Gastrocnemius medialis (tissue), 4 donors: ENCODE results near the gene RTTN. TPM values are rescaled to one million over a fixed set of nuclear protein-coding genes. Genes with fewer than 3 reads are reported as not detected.

ENCODE experiments used
- ATAC-seq, 2 donors: fragments of 150-250 bp; one replicate each; pipeline ENCODE4 v1.9.1; 2016
- DNase-seq, 2 donors: peaks; one replicate each; pipeline ENCODE4 v3.0.0-alpha.2; 2019
- H3K27ac ChIP-seq, 4 donors: fragments of 200-600 bp; sonication (generic); 1 replicate in 1 of 4; 2 replicates in 3 of 4; pipeline ENCODE4 v1.5.1; 2016 to 2018; ENCODE audit warnings: mild to moderate bottlenecking in 2 of 4, moderate library complexity in 1 of 4
- H3K27me3 ChIP-seq, 3 donors: fragments of 200-600 bp; sonication (generic) in 2 of 3; 1 replicate in 1 of 3; 2 replicates in 2 of 3; pipeline versions ENCODE4 v1.5.1 to v1.6.0; 2016 to 2019; ENCODE audit warnings: mild to moderate bottlenecking in 1 of 3, moderate library complexity in 1 of 3
- H3K36me3 ChIP-seq, 2 donors: fragments of 200-600 bp; sonication (generic) in 1 of 2; one replicate each; pipeline ENCODE4 v1.5.1; 2017 to 2018
- H3K4me1 ChIP-seq, 2 donors: fragments of 200-600 bp; sonication (generic) in 1 of 2; one replicate each; pipeline ENCODE4 v1.5.1; 2016 to 2017; ENCODE audit warnings: mild to moderate bottlenecking in 2 of 2
- H3K4me3 ChIP-seq, 4 donors: fragments of 200-600 bp; sonication (generic) in 3 of 4; 1 replicate in 1 of 4; 2 replicates in 3 of 4; pipeline ENCODE4 v1.5.1; 2016 to 2019; ENCODE audit warnings: mild to moderate bottlenecking in 2 of 4
- H3K9me3 ChIP-seq, 3 donors: fragments of 200-600 bp; sonication (generic) in 2 of 3; 1 replicate in 1 of 3; 2 replicates in 2 of 3; pipeline ENCODE4 v1.5.1; 2016 to 2019
- CTCF ChIP-seq, 5 experiments: fragments of 450-650 bp in 3 of 5; fragments of 200-600 bp in 2 of 5; sonication (generic) in 2 of 5; IDR thresholded peaks in 4 of 5; conservative IDR thresholded peaks in 1 of 5; 1 replicate in 4 of 5; 2 replicates in 1 of 5; pipeline ENCODE4 v1.5.1; 2016 to 2019; ENCODE audit warnings: antibody characterized with exemption in 5 of 5, mild to moderate bottlenecking in 3 of 5, moderate library complexity in 3 of 5
- POLR2A ChIP-seq, 2 donors: fragments of 450-650 bp; IDR thresholded peaks; one replicate each; pipeline ENCODE4 v1.6.1; 2017; ENCODE audit warnings: antibody characterized with exemption in 2 of 2, mild to moderate bottlenecking in 2 of 2, moderate library complexity in 2 of 2
- in situ Hi-C, 4 donors: fragments of 200-750 bp; cut with MboI; loops; one replicate each; pipeline versions ENCODE4 v1.15.0 to v1.8.0; 2017; ENCODE audit warnings: low sequenced_read_pairs in 4 of 4
- intact Hi-C: fragments of 100-400 bp; cut with DNase I; formaldehyde crosslinking; loops from one replicate; pipeline ENCODE4 v1.15.1; 2023; ENCODE audit warnings: low total_unique reads
- total RNA-seq, 4 donors: library from RNA; depleted of rRNA; stranded (reverse); fragments of >200 nt; gene quantifications; one replicate each; pipeline versions ENCODE4 v1.1.0 to v1.2.3, GENCODE V29; 2016

RTTN gene
- total RNA-seq, 4 donors from 2014 or later, result 3.2 to 9.7 (median 4.9) TPM

GRCh38 chr18:70126832-70127231, 78.7 kb downstream of the RTTN start:
- Histone ChIP-seq H3K4me3 (no peak overlapping the region), H3K36me3 (peaks cover 0 to 18% of the 10 kb centered on the region in 2 donors), H3K27ac (no peak overlapping the region), H3K4me1 (no peaks in the 10 kb centered on the region), H3K27me3 (no peaks in the 10 kb centered on the region), H3K9me3 (no peaks in the 10 kb centered on the region)
- intact Hi-C loops, result no loop called here
- in situ Hi-C loops, result no loop called here
- no peak for TF ChIP-seq POLR2A (IDR thresholded peaks at IDR 0.05)
- TF ChIP-seq CTCF (IDR thresholded peaks at IDR 0.05 in 4 of 5, conservative IDR thresholded peaks at IDR 0.05 in 1 of 5), result no peak
- DNase-seq (no peak), ATAC-seq (no peak)

DNA sequence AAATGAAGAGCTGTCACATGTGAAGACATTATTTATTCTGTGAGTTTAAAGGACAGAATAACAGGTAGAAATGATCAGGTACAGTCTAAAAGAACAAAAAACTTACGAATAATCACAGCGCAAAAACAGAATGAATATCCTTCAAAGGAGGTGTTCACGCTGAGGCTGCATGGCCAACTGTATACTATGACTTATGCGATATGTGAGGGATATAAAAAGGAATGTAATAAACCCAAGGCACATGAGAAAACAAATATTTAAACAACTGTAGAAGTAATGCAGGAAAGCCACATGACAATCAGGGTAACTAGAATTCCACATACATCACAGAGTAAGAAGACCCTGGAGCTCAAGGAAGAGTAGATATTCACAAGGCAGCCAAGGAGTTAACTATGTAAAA, 81.3 kb downstream of the RTTN start:
- Histone ChIP-seq H3K27ac (no peak overlapping the region), H3K36me3 (peaks cover 0 to 16% of the 10 kb centered on the region in 2 donors), H3K4me1 (no peaks in the 10 kb centered on the region), H3K4me3 (no peak overlapping the region), H3K9me3 (no peaks in the 10 kb centered on the region), H3K27me3 (no peaks in the 10 kb centered on the region)
- no peak for TF ChIP-seq POLR2A (IDR thresholded peaks at IDR 0.05)
- no peak for TF ChIP-seq CTCF (IDR thresholded peaks at IDR 0.05 in 4 of 5, conservative IDR thresholded peaks at IDR 0.05 in 1 of 5)
- ATAC-seq (no peak), DNase-seq (no peak)
- intact Hi-C loops (no loop called here), in situ Hi-C loops (no loop called here)

DNA sequence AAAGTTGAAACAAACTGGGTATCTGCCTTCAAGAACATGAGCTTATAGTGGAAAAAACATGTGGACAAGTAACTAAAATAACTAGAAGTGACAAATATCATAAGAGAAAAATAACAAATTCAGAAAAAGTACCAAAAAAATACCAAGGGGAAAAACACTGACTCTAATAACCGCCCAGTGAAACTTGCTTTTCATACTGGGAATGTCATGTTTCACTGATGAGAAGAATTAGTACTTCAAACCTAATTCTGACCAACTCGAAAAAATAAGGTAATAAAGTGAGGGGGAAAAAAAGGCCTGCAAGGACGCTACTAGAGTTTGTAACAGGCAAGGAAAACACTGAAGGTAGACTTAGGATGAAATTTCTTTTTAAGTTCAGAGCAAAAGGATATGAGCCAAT, 83.6 kb downstream of the RTTN start:
- H3K36me3 ChIP-seq, result peaks cover 0 to 4% of the 10 kb centered on the region in 2 donors
- no peaks in the 10 kb centered on the region for H3K27me3 ChIP-seq
- ATAC-seq (no peak), DNase-seq (no peak)
- H3K4me3 ChIP-seq, result no peak overlapping the region
- no peaks in the 10 kb centered on the region for H3K4me1 ChIP-seq
- intact Hi-C loops, result no loop called here
- in situ Hi-C loops, result no loop called here
- TF ChIP-seq POLR2A (IDR thresholded peaks at IDR 0.05) (no peak), CTCF (IDR thresholded peaks at IDR 0.05 in 4 of 5, conservative IDR thresholded peaks at IDR 0.05 in 1 of 5) (no peak)
- no peaks in the 10 kb centered on the region for H3K9me3 ChIP-seq
- H3K27ac ChIP-seq, result no peak overlapping the region

DNA sequence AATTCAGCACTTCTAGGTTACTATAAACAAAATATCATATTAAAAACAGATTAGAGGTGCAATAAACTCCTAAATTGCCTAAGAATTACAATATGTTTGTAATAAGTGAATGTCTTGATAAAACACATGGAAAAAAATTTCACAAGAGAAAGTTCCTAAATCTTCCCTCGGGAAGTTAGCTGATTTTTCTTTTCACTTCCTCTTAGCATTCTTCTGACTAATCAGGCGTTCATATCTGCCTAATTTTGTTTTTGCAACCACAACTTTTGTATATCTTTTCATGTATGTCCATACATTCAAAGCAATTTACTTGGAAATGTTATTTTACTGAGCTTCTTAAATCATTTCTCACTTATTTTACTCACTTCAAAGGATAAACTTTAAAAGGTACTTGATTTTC, 88.5 kb downstream of the RTTN start:
- no peaks in the 10 kb centered on the region for H3K27me3 ChIP-seq
- in situ Hi-C loops, result no loop called here
- no peaks in the 10 kb centered on the region for H3K36me3 ChIP-seq
- no peaks in the 10 kb centered on the region for H3K9me3 ChIP-seq
- TF ChIP-seq CTCF (IDR thresholded peaks at IDR 0.05 in 4 of 5, conservative IDR thresholded peaks at IDR 0.05 in 1 of 5), result no peak
- TF ChIP-seq POLR2A (IDR thresholded peaks at IDR 0.05), result no peak
- DNase-seq (no peak), ATAC-seq (no peak)
- H3K4me1 ChIP-seq, result peaks cover 7 to 13% of the 10 kb centered on the region in 2 donors
- no peak overlapping the region for H3K27ac ChIP-seq
- intact Hi-C loops, result no loop called here
- no peak overlapping the region for H3K4me3 ChIP-seq

- ATAC-seq, result peak in 1 of 2 donors; percentile 44
Measured at GRCh38 chr18:70113511-70113910, 92.0 kb downstream of the RTTN start.

More at GRCh38 chr18:70113511-70113910, 92.0 kb downstream of the RTTN start:
- Histone ChIP-seq H3K4me3 (no peak overlapping the region), H3K27me3 (no peaks in the 10 kb centered on the region), H3K27ac (no peak overlapping the region), H3K9me3 (no peaks in the 10 kb centered on the region), H3K36me3 (peaks cover 0 to 8% of the 10 kb centered on the region in 2 donors), H3K4me1 (peaks cover 7 to 13% of the 10 kb centered on the region in 2 donors)
- DNase-seq, result no peak
- intact Hi-C loops (no loop called here), in situ Hi-C loops (no loop called here)
- TF ChIP-seq POLR2A (IDR thresholded peaks at IDR 0.05) (no peak), CTCF (IDR thresholded peaks at IDR 0.05 in 4 of 5, conservative IDR thresholded peaks at IDR 0.05 in 1 of 5) (no peak)
